ENCODE measurements around the gene TSPAN6. TPM values are rescaled to one million over a fixed set of nuclear protein-coding genes. Genes with fewer than 3 reads are reported as not detected.

TSPAN6 gene
- total RNA-seq, 1 donor from 2014 or later: 33.3 TPM

GRCh38 chrX:100596601-100597000, 40.0 kb downstream of the TSPAN6 start:
- no peak for ATAC-seq
- intact Hi-C loops (cut with DNase I): no loop called here
- DNase-seq (ENCODE audit: low spot score): no peak

- ATAC-seq (no peak), DNase-seq (ENCODE audit: low spot score) (no peak)
- intact Hi-C loops (cut with DNase I): no loop called here
Observed at GRCh38 chrX:100593581-100593980, 43.0 kb downstream of the TSPAN6 start.

- intact Hi-C loops (cut with DNase I): no loop called here
- no peak for ATAC-seq
- no peak for DNase-seq (ENCODE audit: low spot score)
Observed at GRCh38 chrX:100593126-100593525, 43.5 kb downstream of the TSPAN6 start.

GRCh38 chrX:100591256-100592051, 45.2 kb downstream of the TSPAN6 start:
- intact Hi-C loops (cut with DNase I): no loop called here

GRCh38 chrX:100587861-100588260, 48.7 kb downstream of the TSPAN6 start:
- DNase-seq (ENCODE audit: low spot score) (no peak), ATAC-seq (peak; percentile 59)
- intact Hi-C loops (cut with DNase I): no loop called here

More at GRCh38 chrX:100591256-100592051, 45.2 kb downstream of the TSPAN6 start:
- DNase-seq (ENCODE audit: low spot score): no peak
- ATAC-seq: peak; percentile 69

- DNase-seq (ENCODE audit: low spot score): no peak
- ATAC-seq: no peak
- intact Hi-C loops (cut with DNase I): no loop called here
Observed at GRCh38 chrX:100586747-100587146, 49.9 kb downstream of the TSPAN6 start.

GRCh38 chrX:100584611-100585010, 52.0 kb downstream of the TSPAN6 start, which contains the start of gene TNMD:
Gene TNMD (plus strand): TSS chrX:100584936. CDS start chrX:100585019, 83 bp downstream.
- ATAC-seq (no peak), DNase-seq (ENCODE audit: low spot score) (no peak)
- intact Hi-C loops (cut with DNase I): no loop called here

Other genes with a start within 250 kb of the TSPAN6 start
- gene PCDH19, start 226.5 kb downstream of the TSPAN6 start, total RNA-seq: 16.4 TPM
- 1.2 TPM for gene TNMD, start 51.9 kb downstream of the TSPAN6 start, total RNA-seq
- 36.7 TPM for gene SRPX2, start 7.4 kb upstream of the TSPAN6 start, total RNA-seq
- 18.0 TPM for gene SYTL4, start 95.3 kb upstream of the TSPAN6 start, total RNA-seq
- 9.5 TPM for gene CSTF2, start 183.6 kb upstream of the TSPAN6 start, total RNA-seq
- gene NOX1, start 237.6 kb upstream of the TSPAN6 start, total RNA-seq: not detected

Data from sciatic nerve (tissue), 2 donors.